ENCODE measurements around the gene NATD1.
A peak's percentile ranks its signal among the peaks of the same experiment; 100 is the strongest.
"Not testable (repeated sequence)": the region's sequence is repeated elsewhere in the genome, so short reads cannot be mapped to it uniquely, and the experiment has no call there.

The NATD1 gene

GRCh38 chr17:21199856-21200255, 53.4 kb downstream of the NATD1 start:
- no peak overlapping the region for H3K4me3 ChIP-seq (ENCODE audit: low read depth, low read length)
- no peak for TF ChIP-seq CTCF (IDR thresholded peaks at IDR 0.05; ENCODE audit: insufficient read depth, low read depth, low read length, missing control alignments)
- DNase-seq (ENCODE audit: low read depth): peak; percentile 28

- no peak overlapping the region for H3K4me3 ChIP-seq (ENCODE audit: low read depth, low read length)
- no peak for DNase-seq (ENCODE audit: low read depth)
- no peak for TF ChIP-seq CTCF (IDR thresholded peaks at IDR 0.05; ENCODE audit: insufficient read depth, low read depth, low read length, missing control alignments)
These were observed 53.9 kb downstream of the NATD1 start for GRCh38 chr17:21199311-21199710.

GRCh38 chr17:21198411-21198810, 54.8 kb downstream of the NATD1 start:
- H3K4me3 ChIP-seq (ENCODE audit: low read depth, low read length): no peak overlapping the region
- DNase-seq (ENCODE audit: low read depth): no peak
- TF ChIP-seq CTCF (IDR thresholded peaks at IDR 0.05; ENCODE audit: insufficient read depth, low read depth, low read length, missing control alignments): no peak

- TF ChIP-seq CTCF (IDR thresholded peaks at IDR 0.05; ENCODE audit: insufficient read depth, low read depth, low read length, missing control alignments): no peak
- no peak overlapping the region for H3K4me3 ChIP-seq (ENCODE audit: low read depth, low read length)
- DNase-seq (ENCODE audit: low read depth): no peak
These were observed 57.1 kb downstream of the NATD1 start for GRCh38 chr17:21196126-21196525.

- DNase-seq (ENCODE audit: low read depth): no peak
- TF ChIP-seq CTCF (IDR thresholded peaks at IDR 0.05; ENCODE audit: insufficient read depth, low read depth, low read length, missing control alignments): no peak
- no peak overlapping the region for H3K4me3 ChIP-seq (ENCODE audit: low read depth, low read length)
These were observed 58.5 kb downstream of the NATD1 start for GRCh38 chr17:21194703-21195102.

- no peak overlapping the region for H3K4me3 ChIP-seq (ENCODE audit: low read depth, low read length)
- no peak for TF ChIP-seq CTCF (IDR thresholded peaks at IDR 0.05; ENCODE audit: insufficient read depth, low read depth, low read length, missing control alignments)
- DNase-seq (ENCODE audit: low read depth): no peak
These were observed 59.0 kb downstream of the NATD1 start for GRCh38 chr17:21194226-21194625.

GRCh38 chr17:21193031-21193430, 60.2 kb downstream of the NATD1 start:
- no peak for TF ChIP-seq CTCF (IDR thresholded peaks at IDR 0.05; ENCODE audit: insufficient read depth, low read depth, low read length, missing control alignments)
- no peak overlapping the region for H3K4me3 ChIP-seq (ENCODE audit: low read depth, low read length)
- DNase-seq (ENCODE audit: low read depth): no peak

- DNase-seq (ENCODE audit: low read depth); H3K4me3 ChIP-seq (ENCODE audit: low read depth, low read length): not testable (repeated sequence)
These were observed 60.8 kb downstream of the NATD1 start for GRCh38 chr17:21192414-21192813.

Data from GM12865 (cell line).